Left lung (tissue), 10 donors: ENCODE results near the gene ELL. TPM values are rescaled to one million over a fixed set of nuclear protein-coding genes. Genes with fewer than 3 reads are reported as not detected.

ENCODE experiments used
- ATAC-seq: fragments of 200-7000 bp; cut with Tn5 transposase; one replicate; pipeline ENCODE4 v1.9.1; 2020; ENCODE audit warnings: moderate library complexity
- DNase-seq, 4 donors: peaks; one replicate each; pipeline ENCODE4 v3.0.0-alpha.2; 2013 to 2020
- H3K27ac ChIP-seq, 2 donors: fragments of 200-600 bp; sonication (generic) in 1 of 2; one replicate each; pipeline versions ENCODE4 v1.5.0 to v1.8.0; 2020 to 2021
- H3K27me3 ChIP-seq, 2 donors: fragments of 200-600 bp; sonication (generic) in 1 of 2; one replicate each; pipeline versions ENCODE4 v1.5.0 to v1.8.0; 2020 to 2021
- H3K36me3 ChIP-seq, 2 donors: fragments of 200-600 bp; sonication (generic) in 1 of 2; one replicate each; pipeline versions ENCODE4 v1.5.0 to v1.8.0; 2020 to 2021
- H3K4me1 ChIP-seq, 2 donors: fragments of 200-600 bp; one replicate each; pipeline ENCODE4 v1.8.0; 2021
- H3K4me3 ChIP-seq, 2 donors: fragments of 200-600 bp; sonication (generic) in 1 of 2; one replicate each; pipeline versions ENCODE4 v1.5.0 to v1.8.0; 2020 to 2021; ENCODE audit warnings: mild to moderate bottlenecking in 1 of 2
- H3K9me3 ChIP-seq, 2 donors: fragments of 200-600 bp; sonication (generic) in 1 of 2; one replicate each; pipeline versions ENCODE4 v1.5.0 to v1.8.0; 2020 to 2021
- intact Hi-C, 2 donors: fragments of 100-400 bp; cut with DNase I; formaldehyde crosslinking; loops; one replicate each; pipeline versions ENCODE4 v1.11.2 to v1.14.2; 2022
- polyA plus RNA-seq, 6 donors: library from polyadenylated mRNA; unstranded; fragments of 120-200 nt; gene quantifications; one replicate each; pipeline ENCODE4 v1.2.1, GENCODE V29; 2013; ENCODE audit not compliant: insufficient read length in 6 of 6
- total RNA-seq, 2 donors: library from RNA; stranded (reverse); fragmentation: NEBNext Ultra II Directional; extraction: Animal tissue kit (Norgen Biotek cat#: 25700); gene quantifications; one replicate each; pipeline ENCODE4 v1.2.1, GENCODE V29; 2021
- TF ChIP-seq, protein P1 (sequence below), 2 donors: fragments of 200-600 bp; sonication (generic) in 1 of 2; IDR thresholded peaks; one replicate each; pipeline versions ENCODE4 v1.5.0 to v1.8.0; 2021; ENCODE audit warnings: antibody characterized with exemption in 2 of 2
- donor health status: DM: no; HTN: yes; CAD: no.
- donor health status: DM: no; HTN: no; CAD: no.

Gene ELL
- total and polyA plus RNA-seq, 8 donors: 8.5 to 22.9 (median 9.9) TPM

DNA sequence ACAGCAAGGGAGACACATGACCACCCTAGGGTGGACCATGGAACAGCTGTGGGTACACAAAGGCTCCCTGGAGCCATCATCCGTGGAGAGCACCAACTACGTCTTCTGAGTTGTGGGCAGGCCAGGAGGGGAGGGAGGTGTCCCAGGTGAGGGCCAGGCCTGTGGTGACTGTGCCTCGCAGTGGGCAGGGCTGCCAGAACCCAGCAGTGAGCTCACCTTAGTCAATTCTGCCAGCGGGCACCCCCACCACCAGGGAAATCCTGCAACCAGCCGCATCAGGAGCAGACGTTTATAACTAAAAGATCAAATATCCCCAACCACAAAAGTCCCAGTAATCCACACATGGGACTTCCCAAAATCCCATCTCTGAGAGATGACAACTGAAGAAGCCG lies 19.6 kb downstream of the ELL start:
- H3K4me3 ChIP-seq: no peak overlapping the region
- no peaks in the 10 kb centered on the region for H3K27me3 ChIP-seq
- H3K4me1 ChIP-seq: peaks cover 46 to 100% of the 10 kb centered on the region in 2 donors
- peak overlapping the region; percentile 26 to 95 for H3K27ac ChIP-seq
- H3K9me3 ChIP-seq: no peaks in the 10 kb centered on the region
- intact Hi-C loops: no loop called here
- H3K36me3 ChIP-seq: no peaks in the 10 kb centered on the region
- ATAC-seq (no peak), DNase-seq (no peak)
- TF ChIP-seq, protein P1, sequence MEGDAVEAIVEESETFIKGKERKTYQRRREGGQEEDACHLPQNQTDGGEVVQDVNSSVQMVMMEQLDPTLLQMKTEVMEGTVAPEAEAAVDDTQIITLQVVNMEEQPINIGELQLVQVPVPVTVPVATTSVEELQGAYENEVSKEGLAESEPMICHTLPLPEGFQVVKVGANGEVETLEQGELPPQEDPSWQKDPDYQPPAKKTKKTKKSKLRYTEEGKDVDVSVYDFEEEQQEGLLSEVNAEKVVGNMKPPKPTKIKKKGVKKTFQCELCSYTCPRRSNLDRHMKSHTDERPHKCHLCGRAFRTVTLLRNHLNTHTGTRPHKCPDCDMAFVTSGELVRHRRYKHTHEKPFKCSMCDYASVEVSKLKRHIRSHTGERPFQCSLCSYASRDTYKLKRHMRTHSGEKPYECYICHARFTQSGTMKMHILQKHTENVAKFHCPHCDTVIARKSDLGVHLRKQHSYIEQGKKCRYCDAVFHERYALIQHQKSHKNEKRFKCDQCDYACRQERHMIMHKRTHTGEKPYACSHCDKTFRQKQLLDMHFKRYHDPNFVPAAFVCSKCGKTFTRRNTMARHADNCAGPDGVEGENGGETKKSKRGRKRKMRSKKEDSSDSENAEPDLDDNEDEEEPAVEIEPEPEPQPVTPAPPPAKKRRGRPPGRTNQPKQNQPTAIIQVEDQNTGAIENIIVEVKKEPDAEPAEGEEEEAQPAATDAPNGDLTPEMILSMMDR (IDR thresholded peaks at IDR 0.05): no peak

DNA sequence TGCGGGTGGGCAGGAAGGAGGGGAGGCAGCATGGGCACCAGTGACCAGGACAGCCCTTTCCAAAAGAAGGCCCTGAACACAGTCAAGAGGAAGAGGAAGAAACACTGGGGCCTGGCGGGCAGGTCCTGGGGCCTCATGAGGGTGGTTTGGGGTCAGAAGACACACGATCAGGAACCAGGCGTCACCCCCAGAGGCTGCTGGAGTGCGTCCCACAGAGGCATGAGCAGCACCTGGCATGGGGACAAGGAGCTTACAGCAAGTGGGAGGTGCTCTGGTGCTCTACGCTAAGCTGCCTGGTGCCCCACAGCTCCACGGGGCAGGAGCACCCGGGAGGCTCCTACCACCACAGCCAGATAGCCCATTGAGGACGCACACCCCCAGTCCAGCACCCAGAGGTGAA lies 20.0 kb downstream of the ELL start:
- Histone ChIP-seq H3K4me1 (peaks cover 42 to 100% of the 10 kb centered on the region in 2 donors), H3K36me3 (no peaks in the 10 kb centered on the region), H3K4me3 (no peak overlapping the region), H3K9me3 (no peaks in the 10 kb centered on the region), H3K27me3 (no peaks in the 10 kb centered on the region), H3K27ac (peak overlapping the region; percentile 26 to 95)
- TF ChIP-seq, protein P1 (IDR thresholded peaks at IDR 0.05): no peak
- DNase-seq (no peak), ATAC-seq (no peak)
- intact Hi-C loops: no loop called here

DNA sequence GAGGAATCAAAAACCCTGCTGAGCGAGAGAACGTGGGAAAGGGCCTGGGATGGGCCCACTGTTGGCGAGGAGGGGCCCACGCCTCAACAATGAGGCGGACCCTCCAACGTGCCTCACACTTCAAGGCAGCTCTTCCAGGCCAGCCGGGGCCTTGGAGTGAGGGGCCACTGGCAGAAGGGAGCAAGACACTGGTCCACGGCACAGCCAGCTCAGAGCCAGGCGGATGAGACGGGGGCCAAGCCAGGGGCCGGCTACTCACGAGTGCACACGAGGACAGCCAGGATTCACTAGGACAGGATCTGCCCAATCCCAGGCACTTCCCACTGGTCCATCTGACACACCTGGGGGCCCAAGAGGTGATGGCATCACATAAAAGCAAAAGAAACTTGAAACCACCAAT lies 20.5 kb downstream of the ELL start:
- intact Hi-C loops: no loop called here
- H3K4me3 ChIP-seq: no peak overlapping the region

DNA sequence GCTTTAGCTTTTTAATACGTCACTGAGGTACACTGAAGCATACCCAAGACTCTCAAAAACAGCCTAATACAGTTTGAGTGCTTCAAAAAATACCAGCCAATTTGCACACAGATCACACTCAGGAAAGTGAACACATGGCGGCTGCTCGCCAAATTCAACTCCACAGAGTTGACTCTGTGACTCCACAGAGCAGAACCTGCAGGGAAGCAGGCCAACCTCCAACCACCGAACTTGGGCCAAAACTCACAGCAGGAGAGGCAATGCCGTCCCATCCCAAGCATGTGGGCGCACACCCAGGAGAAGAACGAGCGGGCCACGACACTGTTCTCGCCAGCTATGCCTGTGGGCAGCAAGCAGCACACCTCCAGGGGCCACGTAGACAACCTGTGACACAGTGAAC lies 21.1 kb downstream of the ELL start:
- Histone ChIP-seq H3K36me3 (no peaks in the 10 kb centered on the region), H3K4me1 (peaks cover 47 to 100% of the 10 kb centered on the region in 2 donors), H3K27ac (peak overlapping the region in 1 of 2 donors; percentile 95), H3K9me3 (no peaks in the 10 kb centered on the region), H3K4me3 (no peak overlapping the region), H3K27me3 (no peaks in the 10 kb centered on the region)
- no peak for ATAC-seq
- intact Hi-C loops: no loop called here
- DNase-seq: no peak
- TF ChIP-seq, protein P1 (IDR thresholded peaks at IDR 0.05): no peak

More for the DNA sequence above, 20.5 kb downstream of the ELL start:
- no peak for ATAC-seq
- H3K36me3 ChIP-seq: no peaks in the 10 kb centered on the region
- H3K9me3 ChIP-seq: no peaks in the 10 kb centered on the region
- TF ChIP-seq, protein P1 (IDR thresholded peaks at IDR 0.05): no peak
- peaks cover 42 to 100% of the 10 kb centered on the region in 2 donors for H3K4me1 ChIP-seq
- H3K27me3 ChIP-seq: no peaks in the 10 kb centered on the region
- H3K27ac ChIP-seq: peak overlapping the region in 1 of 2 donors; percentile 95
- no peak for DNase-seq

DNA sequence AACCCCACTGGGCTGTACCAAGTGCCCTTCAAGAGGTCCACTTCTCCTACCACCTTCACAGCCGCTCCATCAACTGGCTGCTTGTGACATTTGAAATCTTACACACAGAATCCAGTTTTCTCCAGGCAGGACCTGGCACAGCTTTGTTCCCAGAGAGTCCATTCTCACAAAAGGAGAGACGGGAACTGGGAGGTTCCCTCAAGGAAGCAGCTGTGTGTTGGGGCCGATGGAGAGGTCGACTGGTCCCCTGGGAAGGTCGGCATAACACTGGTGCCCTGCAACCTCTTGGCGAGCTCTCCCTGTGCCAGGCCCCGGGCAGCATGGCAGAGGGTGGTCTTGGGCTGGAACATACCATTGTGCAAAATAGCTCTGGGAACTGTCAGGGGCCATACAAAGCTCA lies 21.5 kb downstream of the ELL start:
- Histone ChIP-seq H3K4me1 (peaks cover 49 to 100% of the 10 kb centered on the region in 2 donors), H3K4me3 (no peak overlapping the region), H3K27me3 (no peaks in the 10 kb centered on the region), H3K36me3 (no peaks in the 10 kb centered on the region), H3K9me3 (no peaks in the 10 kb centered on the region), H3K27ac (peak overlapping the region in 1 of 2 donors; percentile 95)
- DNase-seq (no peak), ATAC-seq (no peak)
- intact Hi-C loops: no loop called here
- TF ChIP-seq, protein P1 (IDR thresholded peaks at IDR 0.05): no peak
